Adipocyte (in vitro differentiated cells): ENCODE results near the gene CLDN7.

Experiments used
- DNase-seq: peaks from one replicate; pipeline ENCODE4 v3.0.0-alpha.2; 2015; ENCODE audit warnings: low read depth
- H3K27me3 ChIP-seq: replicated peaks from 2 replicates; pipeline ENCODE4 v1.7.0; 2013; ENCODE audit warnings: mild to moderate bottlenecking, low read length, moderate library complexity; ENCODE audit not compliant: control insufficient read depth, insufficient read depth
- H3K36me3 ChIP-seq: 2 replicates; pipeline ENCODE4 v1.7.0; 2013; ENCODE audit warnings: low read length, mild to moderate bottlenecking, moderate library complexity; ENCODE audit not compliant: control insufficient read depth, insufficient read depth, severe bottlenecking
- H3K4me1 ChIP-seq: 2 replicates; pipeline ENCODE4 v1.7.0; 2013; ENCODE audit warnings: mild to moderate bottlenecking, low read length, moderate library complexity; ENCODE audit not compliant: control insufficient read depth, insufficient read depth
- H3K4me3 ChIP-seq: 2 replicates; pipeline ENCODE4 v1.7.0; 2013; ENCODE audit warnings: mild to moderate bottlenecking, low read length, moderate library complexity
- H3K9ac ChIP-seq: 2 replicates; pipeline ENCODE4 v1.7.0; 2013; ENCODE audit warnings: mild to moderate bottlenecking, low read length, moderate library complexity
- H3K9me3 ChIP-seq: 2 replicates; pipeline ENCODE4 v1.7.0; 2013; ENCODE audit warnings: mild to moderate bottlenecking, low read length, moderate library complexity; ENCODE audit not compliant: control insufficient read depth

CLDN7 gene

DNA sequence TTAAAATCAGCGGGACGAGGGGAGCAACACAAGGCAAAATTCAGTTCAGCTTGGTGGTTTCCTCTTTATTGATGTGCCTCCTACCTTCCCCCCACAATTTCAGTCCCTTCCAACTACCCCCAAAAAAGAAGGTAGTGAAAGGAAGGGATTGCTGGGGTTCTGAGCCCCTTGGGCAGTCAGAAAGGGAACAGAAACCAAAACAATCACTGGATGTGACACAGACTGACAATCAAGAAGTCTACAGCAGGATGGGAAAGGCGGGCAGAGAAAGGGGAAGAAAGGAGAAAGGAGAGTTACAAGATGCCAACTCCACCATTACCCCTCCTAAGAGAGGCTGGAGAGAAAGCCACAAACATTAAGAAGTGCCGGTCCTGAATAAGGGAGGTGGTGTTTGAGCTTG lies 21.9 kb downstream of the CLDN7 start:
- no peaks in the 10 kb centered on the region for H3K27me3 ChIP-seq
- no peak for DNase-seq
- H3K36me3 ChIP-seq: peaks cover 42% of the 10 kb centered on the region

DNA sequence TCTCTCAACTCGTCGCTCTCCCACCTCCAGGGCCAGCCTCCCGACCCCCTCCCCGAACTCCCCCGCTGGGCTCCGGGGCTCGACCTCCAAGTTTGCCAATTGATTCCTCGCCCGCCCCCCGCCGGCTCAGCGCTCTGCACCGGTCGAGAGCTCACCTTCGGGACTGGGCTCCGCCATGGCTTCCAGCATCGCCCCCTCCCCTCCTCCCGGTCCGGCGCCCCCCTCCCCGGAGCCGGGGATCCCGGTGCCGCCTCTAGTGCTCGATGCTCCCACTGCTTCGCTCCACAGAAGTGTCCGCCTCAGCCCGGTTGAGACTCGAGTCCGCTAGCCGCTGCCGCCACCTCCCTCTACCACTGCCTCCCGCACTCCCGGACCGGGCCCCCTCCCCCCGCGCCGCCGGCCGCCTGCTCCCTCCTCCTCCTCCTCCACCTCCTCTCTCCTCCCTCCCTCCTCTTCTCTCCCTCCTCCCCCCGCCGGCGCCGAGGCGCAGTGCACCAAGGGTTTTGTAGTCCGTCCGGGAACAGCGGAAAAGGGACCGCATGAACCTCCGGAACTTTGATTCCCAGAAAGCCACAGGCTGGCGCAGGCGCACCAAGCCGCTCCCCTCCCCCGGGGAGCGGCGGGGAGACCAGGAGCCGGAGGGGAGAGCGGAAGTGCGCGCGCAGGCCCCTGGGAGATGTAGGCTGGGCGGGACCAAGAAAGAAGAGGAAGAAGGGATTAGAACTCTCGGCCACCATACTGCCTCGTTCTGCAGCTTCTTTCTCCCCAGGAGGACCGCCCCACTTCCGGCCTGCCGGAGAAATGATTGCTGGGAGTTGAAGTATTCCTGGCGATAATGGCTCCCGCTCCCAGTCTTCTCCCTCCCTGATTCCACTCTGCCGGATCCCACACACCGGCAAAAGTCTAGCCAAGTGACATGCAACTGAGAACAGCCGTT lies 22.9 kb downstream of the CLDN7 start, which contains the start of gene PHF23:
PHF23 (minus strand) TSS at position 367 of the 937 bp plus-strand sequence; CDS start at position 189, 178 bp downstream.
- H3K9ac ChIP-seq: peak within 1 kb of the TSS; percentile 99
- no peaks in the 10 kb centered on the region for H3K9me3 ChIP-seq
- no peaks in the 10 kb centered on the region for H3K27me3 ChIP-seq
- peak; percentile 99 for DNase-seq
- peak within 1 kb of the TSS; percentile 98 for H3K4me3 ChIP-seq
- peaks cover 44% of the 10 kb centered on the region for H3K36me3 ChIP-seq
- H3K4me1 ChIP-seq: peaks cover 53% of the 10 kb centered on the region

More for the DNA sequence above, 21.9 kb downstream of the CLDN7 start:
- Histone ChIP-seq H3K4me3 (peak overlapping the region; percentile 98), H3K9ac (peak overlapping the region; percentile 99), H3K9me3 (no peaks in the 10 kb centered on the region), H3K4me1 (peaks cover 44% of the 10 kb centered on the region)

DNA sequence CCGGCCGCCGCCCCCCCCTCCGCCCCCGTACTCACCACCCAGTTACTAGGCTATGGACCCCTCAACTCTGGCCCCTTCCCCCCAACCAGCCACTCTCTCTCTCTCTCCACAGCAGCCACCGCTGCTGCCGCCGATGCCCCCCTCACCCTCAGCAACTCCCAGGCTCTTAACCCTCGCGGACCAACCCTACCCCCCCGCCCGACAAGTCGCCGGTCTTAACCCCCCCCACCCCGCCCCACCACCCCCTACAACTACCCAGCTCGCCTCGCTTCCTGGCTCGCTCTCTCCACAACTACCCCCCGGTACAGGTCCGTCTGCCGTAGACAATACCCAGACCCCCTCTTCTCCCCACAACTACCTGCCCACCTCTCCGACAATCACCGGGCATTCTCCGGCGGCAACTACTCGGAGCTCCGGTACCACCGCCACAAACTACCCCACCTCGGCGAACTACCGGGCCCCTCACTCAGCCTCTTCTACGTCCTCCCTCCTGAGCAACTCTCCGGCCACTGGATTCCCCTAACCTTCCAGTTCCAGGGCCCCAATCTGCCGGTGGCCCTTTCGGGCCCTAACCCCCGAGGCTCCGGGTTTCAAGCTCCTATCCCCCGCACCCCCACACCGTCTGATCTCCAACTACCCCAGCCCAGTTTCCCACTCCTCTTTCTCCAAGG lies 23.7 kb downstream of the CLDN7 start:
- peak overlapping the region; percentile 98 for H3K9ac ChIP-seq

DNA sequence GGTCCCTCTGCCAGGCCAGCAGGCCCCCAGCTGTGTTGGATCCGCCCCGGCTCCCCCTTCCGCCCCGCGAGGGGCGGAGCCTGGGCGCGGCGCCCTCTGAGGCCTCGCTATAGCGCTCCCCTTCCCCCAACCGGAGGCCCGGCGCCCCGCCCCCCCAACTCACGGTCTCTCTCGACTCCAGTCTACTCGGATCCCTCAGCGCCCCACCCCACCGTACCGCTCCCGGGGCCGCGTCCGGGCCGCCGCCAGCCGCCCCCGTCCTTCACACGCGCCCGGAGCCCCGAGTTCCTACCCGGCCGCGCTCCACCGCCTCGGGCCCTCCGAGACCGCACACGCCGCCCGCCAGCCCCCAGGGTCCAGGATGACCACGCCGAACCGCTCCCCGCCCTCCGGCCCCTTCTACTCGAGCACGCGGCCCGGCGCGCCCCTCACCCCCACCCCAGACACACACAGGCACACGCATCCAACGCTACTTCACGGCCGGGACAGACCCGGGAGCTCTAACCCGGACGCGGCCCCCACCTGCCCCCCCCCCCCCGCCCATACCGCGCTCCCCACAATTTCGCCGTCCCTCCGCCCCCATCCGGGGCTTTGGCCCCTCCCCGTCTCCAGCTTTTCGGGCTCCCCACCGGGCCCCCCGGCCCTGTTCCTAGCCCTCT lies 24.4 kb downstream of the CLDN7 start:
- peak overlapping the region; percentile 88 for H3K4me3 ChIP-seq
- H3K27me3 ChIP-seq: no peaks in the 10 kb centered on the region
- peaks cover 39% of the 10 kb centered on the region for H3K36me3 ChIP-seq
- DNase-seq: peak; percentile 82
- H3K9me3 ChIP-seq: no peaks in the 10 kb centered on the region
- H3K4me1 ChIP-seq: peaks cover 52% of the 10 kb centered on the region
- peak overlapping the region; percentile 98 for H3K9ac ChIP-seq

More for the DNA sequence above, 23.7 kb downstream of the CLDN7 start:
- H3K36me3 ChIP-seq: peaks cover 39% of the 10 kb centered on the region
- peak; percentile 38 for DNase-seq
- H3K4me1 ChIP-seq: peaks cover 53% of the 10 kb centered on the region
- H3K9me3 ChIP-seq: no peaks in the 10 kb centered on the region
- no peaks in the 10 kb centered on the region for H3K27me3 ChIP-seq
- peak overlapping the region; percentile 88 for H3K4me3 ChIP-seq

DNA sequence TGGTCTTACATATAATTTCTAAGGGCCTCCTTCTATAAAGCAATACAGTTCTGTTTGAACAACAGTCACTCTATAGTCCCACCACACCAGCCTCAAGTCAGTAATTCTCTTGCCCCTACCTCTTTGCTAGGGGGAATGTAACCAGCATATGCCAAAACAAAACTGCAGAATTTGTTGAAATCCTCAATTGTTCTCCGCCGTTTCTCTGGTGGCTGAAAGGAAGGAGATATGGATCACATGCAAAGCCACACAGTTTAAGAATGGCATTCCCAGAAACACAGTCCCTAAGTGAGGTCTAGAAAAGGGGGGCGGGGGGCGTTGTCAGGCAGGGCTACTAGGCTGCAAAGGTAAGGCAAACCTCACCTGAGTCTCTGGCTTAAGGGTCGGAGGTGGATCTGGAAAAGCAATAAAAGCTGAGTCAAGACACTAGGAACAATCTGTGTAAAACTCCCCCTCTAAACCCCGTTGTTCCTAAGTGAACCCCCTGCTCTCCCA lies 25.0 kb downstream of the CLDN7 start:
- H3K4me1 ChIP-seq: peaks cover 56% of the 10 kb centered on the region
- H3K9ac ChIP-seq: peak overlapping the region; percentile 95
- H3K36me3 ChIP-seq: peaks cover 39% of the 10 kb centered on the region
- H3K9me3 ChIP-seq: no peaks in the 10 kb centered on the region
- peak overlapping the region; percentile 85 for H3K4me3 ChIP-seq
- no peak for DNase-seq
- H3K27me3 ChIP-seq: no peaks in the 10 kb centered on the region

DNA sequence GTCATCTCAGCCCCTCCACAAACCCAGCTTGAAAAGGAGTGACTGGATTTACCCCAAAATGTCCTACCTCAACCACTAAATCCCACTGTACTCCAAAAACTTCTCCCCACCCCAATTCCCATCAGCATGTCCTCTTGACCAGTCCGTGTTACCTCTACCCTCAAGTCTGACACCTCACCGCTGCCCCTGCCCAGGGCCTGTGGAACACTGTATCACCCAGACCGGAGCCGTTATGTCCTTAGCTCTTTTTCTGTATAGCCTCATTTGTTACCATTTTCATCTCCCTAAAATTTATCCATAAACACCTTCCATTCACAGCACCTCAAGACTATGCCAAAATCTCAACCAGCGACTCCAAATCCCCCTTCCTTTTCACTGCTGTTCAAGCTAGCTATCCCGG lies 25.5 kb downstream of the CLDN7 start:
- H3K36me3 ChIP-seq: peaks cover 39% of the 10 kb centered on the region
- peak overlapping the region; percentile 85 for H3K4me3 ChIP-seq

DNA sequence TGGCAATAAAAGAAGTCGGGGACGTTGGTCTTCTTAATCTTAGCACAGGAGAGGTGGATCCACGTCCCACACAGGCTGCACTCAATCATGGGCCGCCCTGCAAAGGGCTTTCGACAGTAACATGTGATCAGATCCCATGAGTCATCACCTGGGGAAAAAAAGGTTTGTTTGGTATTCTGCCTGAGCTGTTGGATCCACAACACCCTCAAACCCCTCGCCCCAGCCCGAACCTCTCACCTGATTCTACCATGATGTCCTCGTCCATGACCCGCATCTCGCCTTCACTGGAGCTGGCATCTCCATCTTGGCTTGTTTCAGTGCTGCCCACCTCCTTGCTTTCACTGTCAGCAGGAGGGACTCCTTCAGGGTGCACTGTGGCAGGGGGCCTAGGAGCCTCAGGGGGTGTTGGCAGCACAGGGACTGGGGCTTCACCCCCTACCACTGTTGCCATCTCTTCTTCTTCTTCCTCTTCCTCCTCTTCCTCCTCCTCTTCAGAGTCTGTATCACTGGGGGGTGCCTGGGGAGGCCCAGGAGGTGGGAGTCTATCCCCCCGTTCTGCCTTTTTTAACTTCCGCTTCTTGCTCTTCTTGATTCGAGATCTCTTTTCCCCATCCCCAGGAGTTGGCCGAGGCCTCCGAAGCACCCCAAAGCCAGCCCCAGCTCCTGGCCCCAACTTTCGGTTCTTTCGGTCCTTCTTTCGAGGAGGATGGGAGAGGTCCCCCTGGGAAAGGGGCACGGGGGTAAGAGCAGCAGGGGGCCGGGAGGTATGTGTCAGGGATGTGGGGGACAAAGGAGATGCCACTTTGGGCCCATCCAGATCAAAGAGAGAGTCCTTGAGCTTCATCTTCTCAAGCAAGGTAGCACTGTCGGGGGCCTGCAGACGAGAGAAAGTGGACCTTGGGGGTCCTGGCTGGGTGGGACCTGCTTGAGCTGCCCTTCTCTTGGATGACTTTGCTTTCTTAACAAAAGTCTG lies 26.3 kb downstream of the CLDN7 start:
- Histone ChIP-seq H3K9me3 (no peaks in the 10 kb centered on the region), H3K4me1 (peaks cover 53% of the 10 kb centered on the region), H3K9ac (peak overlapping the region; percentile 95), H3K4me3 (no peak overlapping the region), H3K27me3 (no peaks in the 10 kb centered on the region), H3K36me3 (peaks cover 39% of the 10 kb centered on the region)
- peak; percentile 24 for DNase-seq

More for the DNA sequence above, 25.5 kb downstream of the CLDN7 start:
- no peaks in the 10 kb centered on the region for H3K27me3 ChIP-seq
- H3K9ac ChIP-seq: peak overlapping the region; percentile 95
- no peaks in the 10 kb centered on the region for H3K9me3 ChIP-seq
- no peak for DNase-seq
- H3K4me1 ChIP-seq: peaks cover 60% of the 10 kb centered on the region

DNA sequence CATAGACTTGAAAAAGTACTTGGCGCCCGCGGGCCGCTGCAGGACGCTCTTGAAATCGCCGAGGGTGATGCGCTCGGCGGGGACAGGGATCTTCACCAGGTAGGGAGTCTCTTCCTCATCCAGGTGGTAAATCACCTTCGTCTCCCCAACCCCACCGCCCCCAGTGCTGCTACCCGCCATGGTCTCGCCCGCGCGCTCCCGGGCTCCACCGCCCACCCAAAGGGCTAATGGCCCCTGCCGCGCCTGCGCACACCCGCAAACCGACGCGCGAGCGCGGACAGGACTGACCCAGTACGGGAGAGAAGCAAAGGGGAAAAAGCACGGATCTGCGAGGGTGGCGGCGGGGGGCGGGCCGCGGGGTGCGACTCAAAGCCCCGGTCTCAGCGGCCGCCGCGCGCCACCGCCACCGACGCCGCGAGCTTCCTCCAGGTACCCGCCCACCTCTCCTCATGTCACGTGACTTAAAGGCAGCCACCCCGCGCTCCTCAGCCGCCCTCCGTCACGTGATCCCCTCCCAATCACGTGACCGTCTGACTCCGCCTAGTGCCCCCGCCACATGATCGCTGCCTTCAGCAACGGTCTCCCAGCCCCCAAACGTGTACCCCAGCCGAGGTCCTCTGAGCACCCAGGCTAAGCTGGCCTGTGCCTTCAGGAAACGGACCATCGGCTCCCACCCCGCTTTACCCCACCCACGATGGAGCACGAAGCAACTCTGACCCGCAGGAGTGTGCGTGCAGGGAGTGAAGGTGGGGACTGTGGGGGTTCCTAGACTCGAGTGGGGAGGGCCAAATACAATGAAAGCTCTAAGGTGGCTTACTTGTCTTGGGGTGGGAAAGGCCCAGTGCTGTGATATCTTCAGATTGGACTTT lies 28.0 kb downstream of the CLDN7 start, which contains the start of gene DVL2:
DVL2 (minus strand) TSS at position 435 of the 869 bp plus-strand sequence; CDS start at position 180, 255 bp downstream.
- peak; percentile 98 for DNase-seq
- Histone ChIP-seq H3K9me3 (no peaks in the 10 kb centered on the region), H3K9ac (peak within 1 kb of the TSS; percentile 95), H3K36me3 (peaks cover 41% of the 10 kb centered on the region), H3K4me3 (peak within 1 kb of the TSS; percentile 93), H3K27me3 (no peaks in the 10 kb centered on the region), H3K4me1 (peaks cover 40% of the 10 kb centered on the region)

DNA sequence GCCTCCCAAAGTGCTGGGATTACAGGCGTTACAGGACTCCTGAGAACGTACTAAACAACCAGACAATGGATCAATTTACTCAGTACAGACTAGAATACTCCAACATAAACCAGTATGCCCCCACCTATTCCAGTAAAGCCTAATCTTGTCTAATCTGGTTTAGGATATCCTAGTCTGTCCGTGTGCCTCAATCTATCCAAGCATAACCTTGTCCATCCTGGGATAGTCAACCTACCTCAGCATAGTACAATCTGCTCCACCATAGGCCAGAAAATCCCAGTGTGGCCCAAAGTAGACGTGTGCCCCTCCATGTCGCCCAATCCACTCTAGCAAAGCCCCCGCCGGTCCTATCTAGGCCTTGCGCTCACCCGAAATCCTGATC lies 28.6 kb downstream of the CLDN7 start:
- H3K4me3 ChIP-seq: peak overlapping the region; percentile 93
- H3K4me1 ChIP-seq: peaks cover 40% of the 10 kb centered on the region
- peak overlapping the region; percentile 95 for H3K9ac ChIP-seq
- no peaks in the 10 kb centered on the region for H3K27me3 ChIP-seq
- H3K9me3 ChIP-seq: no peaks in the 10 kb centered on the region
- peaks cover 47% of the 10 kb centered on the region for H3K36me3 ChIP-seq
- DNase-seq: no peak
